ENCODE data around the gene C6orf136.

C6orf136 gene

DNA sequence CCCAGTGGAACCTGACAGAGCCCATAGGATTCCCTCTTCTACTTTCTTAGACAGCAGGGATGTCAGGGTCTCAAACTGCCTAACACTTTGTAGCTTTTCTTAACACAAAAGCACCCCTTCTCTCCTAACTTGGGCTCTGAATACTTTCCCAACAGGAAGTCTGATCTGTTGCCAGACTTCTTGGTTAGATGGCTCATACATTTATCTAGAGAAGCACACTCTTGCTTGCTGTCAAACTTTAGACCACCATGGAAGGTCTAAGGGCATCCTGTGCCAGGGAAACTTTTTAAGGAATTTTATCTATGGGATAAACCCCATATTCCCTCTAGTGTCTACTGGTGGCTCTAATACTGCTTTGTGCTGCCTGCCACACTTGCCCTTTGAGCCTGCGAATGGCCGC lies 3.3 kb upstream of the C6orf136 start:
- Histone ChIP-seq H2AFZ (ENCODE audit: low read depth) (no peak overlapping the region), H4K20me1 (ENCODE audit: insufficient read depth) (no peaks in the 10 kb centered on the region), H3K27me3 (ENCODE audit: insufficient read depth, low read depth) (no peaks in the 10 kb centered on the region), H3K4me2 (no peak overlapping the region), H3K27ac (no peak overlapping the region), H3K36me3 (ENCODE audit: insufficient read depth) (no peaks in the 10 kb centered on the region), H3K9ac (no peak overlapping the region), H3K79me2 (ENCODE audit: insufficient read depth, low read depth) (peaks cover 20% of the 10 kb centered on the region), H3K4me1 (ENCODE audit: low read depth, poor library complexity, severe bottlenecking) (peaks cover 13% of the 10 kb centered on the region), H3K4me3 (IDR thresholded peaks at IDR 0.05; ENCODE audit: insufficient read depth, low read depth, low read length) (no peak overlapping the region)
- TF ChIP-seq, protein P1, sequence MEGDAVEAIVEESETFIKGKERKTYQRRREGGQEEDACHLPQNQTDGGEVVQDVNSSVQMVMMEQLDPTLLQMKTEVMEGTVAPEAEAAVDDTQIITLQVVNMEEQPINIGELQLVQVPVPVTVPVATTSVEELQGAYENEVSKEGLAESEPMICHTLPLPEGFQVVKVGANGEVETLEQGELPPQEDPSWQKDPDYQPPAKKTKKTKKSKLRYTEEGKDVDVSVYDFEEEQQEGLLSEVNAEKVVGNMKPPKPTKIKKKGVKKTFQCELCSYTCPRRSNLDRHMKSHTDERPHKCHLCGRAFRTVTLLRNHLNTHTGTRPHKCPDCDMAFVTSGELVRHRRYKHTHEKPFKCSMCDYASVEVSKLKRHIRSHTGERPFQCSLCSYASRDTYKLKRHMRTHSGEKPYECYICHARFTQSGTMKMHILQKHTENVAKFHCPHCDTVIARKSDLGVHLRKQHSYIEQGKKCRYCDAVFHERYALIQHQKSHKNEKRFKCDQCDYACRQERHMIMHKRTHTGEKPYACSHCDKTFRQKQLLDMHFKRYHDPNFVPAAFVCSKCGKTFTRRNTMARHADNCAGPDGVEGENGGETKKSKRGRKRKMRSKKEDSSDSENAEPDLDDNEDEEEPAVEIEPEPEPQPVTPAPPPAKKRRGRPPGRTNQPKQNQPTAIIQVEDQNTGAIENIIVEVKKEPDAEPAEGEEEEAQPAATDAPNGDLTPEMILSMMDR (conservative IDR thresholded peaks at IDR 0.05; ENCODE audit: low read depth, low read length), result no peak

DNA sequence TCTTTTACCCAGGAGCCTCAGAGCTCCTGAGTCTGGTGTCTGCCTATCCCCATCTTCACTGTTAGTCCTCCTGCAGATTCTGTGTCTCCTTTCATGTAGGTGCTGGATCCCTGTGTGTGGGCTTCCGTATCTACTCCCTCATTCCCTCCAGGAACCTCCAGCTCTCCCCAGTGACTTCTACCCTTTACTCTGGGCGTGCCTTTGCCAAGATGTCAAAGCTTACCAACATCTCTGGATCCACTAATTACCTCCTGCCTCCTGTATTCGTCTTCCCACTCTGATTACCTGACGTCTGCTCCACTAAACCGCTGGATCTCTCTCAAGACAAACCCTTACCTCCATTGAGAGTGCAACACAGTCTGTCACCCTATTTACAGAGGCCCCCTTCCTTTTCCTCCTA lies 2.2 kb upstream of the C6orf136 start:
- Histone ChIP-seq H3K4me3 (IDR thresholded peaks at IDR 0.05; ENCODE audit: insufficient read depth, low read depth, low read length) (no peak overlapping the region), H3K9ac (no peak overlapping the region), H3K27me3 (ENCODE audit: insufficient read depth, low read depth) (no peaks in the 10 kb centered on the region), H3K27ac (no peak overlapping the region), H2AFZ (ENCODE audit: low read depth) (no peak overlapping the region), H4K20me1 (ENCODE audit: insufficient read depth) (no peaks in the 10 kb centered on the region), H3K79me2 (ENCODE audit: insufficient read depth, low read depth) (peaks cover 30% of the 10 kb centered on the region), H3K4me1 (ENCODE audit: low read depth, poor library complexity, severe bottlenecking) (peaks cover 13% of the 10 kb centered on the region), H3K36me3 (ENCODE audit: insufficient read depth) (no peaks in the 10 kb centered on the region), H3K4me2 (no peak overlapping the region)
- TF ChIP-seq, protein P1 (conservative IDR thresholded peaks at IDR 0.05; ENCODE audit: low read depth, low read length), result no peak

DNA sequence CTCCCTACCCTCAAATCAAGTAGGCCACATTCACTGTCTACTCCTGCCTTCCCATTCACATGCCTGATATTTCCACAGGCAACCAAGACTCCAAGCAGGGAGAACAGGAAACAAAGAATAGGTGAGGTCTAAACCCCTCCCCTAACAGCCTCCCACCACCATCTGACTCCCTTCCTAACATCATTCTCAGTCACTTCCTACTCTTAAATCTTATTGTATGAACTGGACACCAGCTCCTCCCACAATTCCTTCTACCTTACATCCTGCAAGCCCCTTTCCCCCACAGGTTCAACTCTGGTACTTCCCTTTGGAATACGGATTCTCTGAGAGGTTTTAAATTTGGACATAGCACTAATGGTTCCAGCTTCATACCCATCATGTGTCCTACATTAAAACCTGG lies 944 bp upstream of the C6orf136 start:
- TF ChIP-seq, protein P1 (conservative IDR thresholded peaks at IDR 0.05; ENCODE audit: low read depth, low read length), result no peak
- Histone ChIP-seq H3K27me3 (ENCODE audit: insufficient read depth, low read depth) (no peaks in the 10 kb centered on the region), H3K4me3 (IDR thresholded peaks at IDR 0.05; ENCODE audit: insufficient read depth, low read depth, low read length) (no peak overlapping the region), H3K4me2 (peak overlapping the region; percentile 58; the same call in 1 of the 2 replicates), H3K36me3 (ENCODE audit: insufficient read depth) (no peaks in the 10 kb centered on the region), H2AFZ (ENCODE audit: low read depth) (no peak overlapping the region), H3K9ac (no peak overlapping the region), H3K79me2 (ENCODE audit: insufficient read depth, low read depth) (peaks cover 31% of the 10 kb centered on the region), H3K27ac (no peak overlapping the region), H3K4me1 (ENCODE audit: low read depth, poor library complexity, severe bottlenecking) (peaks cover 13% of the 10 kb centered on the region), H4K20me1 (ENCODE audit: insufficient read depth) (no peaks in the 10 kb centered on the region)

DNA sequence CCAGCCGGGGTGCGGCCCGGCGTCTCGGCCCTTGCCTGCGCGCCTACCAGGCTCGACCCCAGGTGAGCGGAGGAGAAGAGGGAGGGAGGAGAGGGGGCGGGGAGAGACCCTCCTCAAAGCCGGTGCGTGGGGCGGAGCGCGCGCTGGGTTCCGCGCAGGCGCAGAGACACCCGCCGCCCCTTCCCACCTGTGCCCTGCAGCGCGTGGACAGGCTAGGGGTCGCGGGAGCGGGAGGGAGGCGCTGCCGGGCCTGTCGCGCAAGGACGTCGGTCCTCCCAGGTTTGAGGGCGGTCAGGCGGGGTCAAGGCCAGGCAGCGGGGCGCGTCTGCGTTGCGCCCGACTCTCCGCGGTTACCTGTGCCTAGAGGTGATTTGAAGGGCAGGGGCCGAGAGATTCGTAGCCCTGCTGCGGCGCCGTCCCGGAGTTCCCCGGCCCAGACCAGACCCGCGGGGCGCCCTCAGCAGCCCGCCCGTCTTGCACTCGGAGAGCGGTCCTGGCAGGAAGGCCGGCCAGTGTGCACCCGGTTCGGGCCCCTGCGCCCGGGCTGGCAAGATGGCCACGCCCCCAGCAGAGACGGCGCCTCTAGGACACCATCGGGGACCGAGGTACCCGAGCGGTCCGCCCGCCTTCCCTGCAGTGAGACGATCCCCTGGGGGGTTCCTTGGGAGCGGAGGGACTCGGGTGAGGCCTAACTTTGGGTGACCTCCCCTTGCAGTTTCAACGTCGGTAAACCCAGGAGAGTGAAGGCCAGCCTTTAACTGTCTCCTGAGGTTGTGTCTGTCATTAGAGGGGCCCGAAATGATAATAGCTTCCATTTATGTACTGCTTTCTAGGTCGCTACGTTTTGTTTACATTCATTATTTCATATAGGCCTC lies 546 bp downstream of the C6orf136 start:
- H3K9ac ChIP-seq, result peak overlapping the region; percentile 83
- no peak overlapping the region for H3K4me3 ChIP-seq (IDR thresholded peaks at IDR 0.05; ENCODE audit: insufficient read depth, low read depth, low read length)
- no peaks in the 10 kb centered on the region for H4K20me1 ChIP-seq (ENCODE audit: insufficient read depth)
- H3K79me2 ChIP-seq (ENCODE audit: insufficient read depth, low read depth), result peaks cover 31% of the 10 kb centered on the region
- no peaks in the 10 kb centered on the region for H3K27me3 ChIP-seq (ENCODE audit: insufficient read depth, low read depth)
- TF ChIP-seq, protein P1 (conservative IDR thresholded peaks at IDR 0.05; ENCODE audit: low read depth, low read length), result no peak
- peaks cover 13% of the 10 kb centered on the region for H3K4me1 ChIP-seq (ENCODE audit: low read depth, poor library complexity, severe bottlenecking)
- peak overlapping the region; percentile 85 for H2AFZ ChIP-seq (ENCODE audit: low read depth)
- H3K4me2 ChIP-seq, result peak overlapping the region; percentile 85
- H3K36me3 ChIP-seq (ENCODE audit: insufficient read depth), result no peaks in the 10 kb centered on the region
- peak overlapping the region; percentile 81 for H3K27ac ChIP-seq

Data from KMS-11 (cell line).